Camera-type eye (tissue), 1 donor: ENCODE measurements around the gene THNSL1. TPM values are rescaled to one million over a fixed set of nuclear protein-coding genes. Genes with fewer than 3 reads are reported as not detected.

Experiments
- total RNA-seq: library from RNA; depleted of rRNA; stranded (reverse); fragments of >200 nt; gene quantifications from one replicate; pipeline ENCODE4 v1.2.3, GENCODE V29; 2014

THNSL1 gene
- total RNA-seq, result 13.0 TPM

GRCh38 chr10:25016376-25017153 is at the start of gene THNSL1:
Gene THNSL1 (plus strand): TSS chr10:25016612. CDS start chr10:25023224, 6,612 bp downstream.

GRCh38 chr10:25015828-25016375 is 510 bp upstream of the THNSL1 start, which contains the start of gene ENKUR:
Gene ENKUR (minus strand): TSS chr10:25016158. CDS start chr10:25015936, 222 bp downstream.

Other genes with a start within 250 kb of the THNSL1 start
- 29.0 TPM for gene PRTFDC1, start 64.0 kb upstream of the THNSL1 start, total RNA-seq
- gene ENKUR, start 454 bp upstream of the THNSL1 start, total RNA-seq, result 1.7 TPM
- 4.9 TPM for gene GPR158, start 158.4 kb downstream of the THNSL1 start, total RNA-seq